NT2/D1 (cell line): Measurements from ENCODE around the gene FZD4.

Experiments
- SUZ12 ChIP-seq: IDR thresholded peaks from 2 replicates; pipeline ENCODE4 v1.6.1; 2011; ENCODE audit not compliant: insufficient read length, insufficient read depth; ENCODE audit errors: extremely low read depth
- ZNF274 ChIP-seq: IDR thresholded peaks from 2 replicates; pipeline ENCODE4 v1.6.1; 2011; ENCODE audit warnings: mild to moderate bottlenecking, low read depth, low read length

- TF ChIP-seq ZNF274 (no peak), SUZ12 (no peak)
These were observed 27.9 kb upstream of the FZD4 start for GRCh38 chr11:86983021-86983488.
